Placental epithelial cell (primary cell): ENCODE measurements around the gene UFSP2. TPM values are rescaled to one million over a fixed set of nuclear protein-coding genes. Genes with fewer than 3 reads are reported as not detected.

Experiments used
- small RNA-seq: library from RNA; depleted of rRNA; stranded (forward); fragments of <200 nt; gene quantifications from one replicate; pipeline ENCODE3, GENCODE V24; 2012
- total RNA-seq: library from RNA; depleted of rRNA; stranded (reverse); fragments of >200 nt; gene quantifications from 2 replicates; pipeline ENCODE4 v1.2.3, GENCODE V29; 2012

Gene UFSP2, protein sequence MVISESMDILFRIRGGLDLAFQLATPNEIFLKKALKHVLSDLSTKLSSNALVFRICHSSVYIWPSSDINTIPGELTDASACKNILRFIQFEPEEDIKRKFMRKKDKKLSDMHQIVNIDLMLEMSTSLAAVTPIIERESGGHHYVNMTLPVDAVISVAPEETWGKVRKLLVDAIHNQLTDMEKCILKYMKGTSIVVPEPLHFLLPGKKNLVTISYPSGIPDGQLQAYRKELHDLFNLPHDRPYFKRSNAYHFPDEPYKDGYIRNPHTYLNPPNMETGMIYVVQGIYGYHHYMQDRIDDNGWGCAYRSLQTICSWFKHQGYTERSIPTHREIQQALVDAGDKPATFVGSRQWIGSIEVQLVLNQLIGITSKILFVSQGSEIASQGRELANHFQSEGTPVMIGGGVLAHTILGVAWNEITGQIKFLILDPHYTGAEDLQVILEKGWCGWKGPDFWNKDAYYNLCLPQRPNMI
- total RNA-seq = 31.3 and 36.9 TPM in 2 replicates

DNA sequence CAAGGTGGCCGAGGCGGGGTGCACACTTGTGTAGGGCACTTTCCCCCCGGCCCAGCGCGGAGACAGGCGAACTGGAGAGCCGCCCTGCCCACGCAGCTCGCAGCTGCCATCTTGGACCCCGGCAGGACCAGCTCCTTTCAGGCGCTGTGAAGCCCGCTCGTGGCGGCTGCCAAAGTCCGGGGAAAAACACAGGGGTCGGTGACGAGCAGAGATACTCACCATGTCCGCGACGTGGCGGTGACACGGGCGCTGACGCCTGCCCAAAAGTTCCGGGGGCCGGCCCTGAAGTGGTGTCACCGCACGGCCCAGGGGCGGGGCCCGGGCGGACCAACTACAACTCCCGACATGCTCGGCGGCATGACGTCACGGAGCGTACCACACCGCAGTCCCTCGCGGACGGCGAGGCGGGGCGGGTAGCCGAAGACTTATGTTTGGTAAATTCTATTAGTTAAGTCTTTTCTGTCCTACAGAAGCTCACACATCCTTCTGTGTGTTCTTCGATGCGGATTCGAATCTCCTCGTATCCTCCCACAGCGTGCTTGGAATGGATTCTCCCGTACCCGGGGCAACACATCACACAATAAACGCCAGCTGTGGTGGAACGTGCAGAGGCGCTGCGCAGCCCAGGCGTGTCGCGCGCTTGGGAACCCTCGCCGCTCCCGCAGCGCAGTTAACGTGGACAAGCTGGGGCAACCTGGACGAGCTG, at the start of gene UFSP2:
TSS of gene UFSP2 (minus strand) at position 318 of the 706 bp plus-strand sequence. CDS start at position 222, 96 bp downstream.

DNA sequence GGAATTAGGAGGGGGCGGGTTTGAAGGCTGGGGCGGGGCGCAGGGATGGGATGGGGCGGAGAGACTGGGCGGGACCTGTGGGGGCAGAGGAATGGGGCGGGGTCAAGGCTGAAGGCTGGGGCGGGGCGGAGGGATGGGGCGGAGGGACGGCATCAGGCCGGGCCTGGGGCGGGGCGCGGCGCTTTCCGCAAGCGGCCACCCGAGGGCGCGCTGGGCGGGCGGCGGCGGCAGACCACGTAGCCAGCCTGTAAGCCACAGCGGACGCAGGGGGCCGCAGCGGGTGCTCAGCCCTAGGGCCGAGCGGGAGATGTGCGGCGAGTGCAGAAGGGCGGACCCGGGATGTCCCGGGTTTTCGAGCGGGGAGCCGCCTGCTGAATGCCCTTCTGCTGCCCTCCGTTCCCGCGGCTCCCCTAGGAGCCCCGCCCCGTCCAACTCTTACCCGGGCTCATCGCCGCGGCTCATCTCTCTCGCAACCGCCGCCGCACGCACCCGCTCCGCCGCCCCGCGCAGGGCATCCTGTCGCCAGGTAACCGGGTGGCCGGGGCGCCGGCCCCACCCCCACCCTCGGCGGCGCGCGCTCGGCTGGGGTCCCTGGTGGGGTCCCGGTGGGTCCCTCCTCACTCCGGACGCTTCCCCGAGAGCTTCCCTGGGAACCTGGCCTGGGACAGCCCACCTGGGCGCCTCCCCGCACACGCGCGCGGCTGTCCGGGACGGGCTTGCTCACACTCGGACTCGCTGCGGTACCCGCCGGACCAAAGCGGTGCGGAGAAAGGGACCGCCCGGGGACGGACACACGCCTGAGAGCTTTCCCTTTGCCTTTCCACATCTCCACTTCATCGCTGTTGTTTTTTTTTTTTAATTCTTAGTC, 45.7 kb upstream of the UFSP2 start, which contains the start of gene CCDC110:
TSS of gene CCDC110 (minus strand) at position 499 of the 868 bp plus-strand sequence. CDS start at position 449, 50 bp downstream.

DNA sequence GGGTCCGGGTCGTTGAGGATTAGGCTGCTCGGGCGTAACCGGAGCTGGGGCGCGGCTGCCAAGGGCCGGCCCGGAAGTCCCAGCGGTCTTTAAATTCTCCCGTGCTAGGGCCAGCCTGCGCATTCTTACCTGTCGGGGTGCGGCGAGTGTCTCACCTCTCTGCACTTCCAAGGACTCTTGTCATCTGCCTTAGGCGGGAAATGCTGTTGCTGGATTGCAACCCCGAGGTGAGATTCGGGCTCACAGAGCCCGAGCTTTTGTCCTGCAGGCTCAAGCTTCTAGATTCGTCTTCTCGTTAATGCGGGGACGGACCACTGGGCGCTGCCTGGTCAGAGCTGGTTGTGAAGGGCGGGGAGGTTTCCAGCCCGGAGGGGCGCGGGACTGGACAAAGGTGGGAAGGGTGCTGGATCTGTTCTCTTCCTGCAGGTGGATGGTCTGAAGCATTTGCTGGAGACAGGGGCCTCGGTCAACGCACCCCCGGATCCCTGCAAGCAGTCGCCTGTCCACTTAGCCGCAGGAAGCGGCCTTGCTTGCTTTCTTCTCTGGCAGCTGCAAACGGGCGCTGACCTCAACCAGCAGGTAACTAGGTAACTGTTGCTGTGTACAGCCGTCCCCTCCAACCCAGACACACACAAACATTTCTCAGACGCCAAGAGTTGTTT, 28.9 kb downstream of the UFSP2 start, which contains the start of gene ANKRD37:
TSS of gene ANKRD37 (plus strand) at position 118 of the 662 bp plus-strand sequence. CDS start at position 201, 83 bp downstream.

DNA sequence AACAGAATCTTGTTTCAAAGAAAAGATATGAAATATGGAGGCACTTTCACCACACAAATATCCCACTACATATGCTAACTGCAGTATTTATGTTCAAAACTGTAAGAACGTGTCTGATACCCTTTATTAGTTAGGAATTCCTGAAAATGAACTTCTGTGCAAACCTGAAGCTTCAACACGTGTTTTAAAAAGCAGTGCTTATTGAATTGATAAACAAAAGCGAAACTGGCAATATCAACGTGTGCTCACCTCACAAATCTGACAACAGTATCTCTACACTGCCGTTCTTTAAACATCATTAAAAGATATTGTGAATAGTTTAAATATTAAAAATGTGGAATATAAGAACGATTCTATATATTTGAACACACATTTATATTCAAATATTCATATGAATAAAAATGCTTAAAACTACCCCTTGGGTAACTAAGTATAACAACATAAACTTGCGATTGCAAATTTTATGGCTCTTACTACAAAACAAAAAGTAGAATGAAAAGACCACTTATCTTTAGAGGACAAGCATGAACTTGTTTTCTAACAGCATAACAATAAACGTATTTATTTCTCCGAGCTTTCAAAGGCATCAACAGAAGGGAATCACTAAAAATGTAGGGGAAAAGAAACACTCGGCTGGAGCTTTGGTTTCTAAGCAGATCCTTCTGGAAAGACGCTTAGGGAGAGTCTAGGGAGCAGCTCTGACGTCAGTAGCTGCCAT, 30.4 kb downstream of the UFSP2 start, which contains the start of gene LRP2BP:
TSS of gene LRP2BP (minus strand) at position 687 of the 718 bp plus-strand sequence. CDS start 17,738 bp downstream, outside the sequence.

Small RNAs within 50 kb of the gene (small RNA-seq; reads per million reads assigned to genes)
- gene RF00019 = not detected

Other genes starting within 250 kb of the UFSP2 start
- 16.5 and 22.0 TPM in 2 replicates for gene CFAP97, start 222.0 kb downstream of the UFSP2 start, total RNA-seq
- gene SNX25, start 216.4 kb downstream of the UFSP2 start, total RNA-seq = 32.2 and 43.2 TPM in 2 replicates
- gene LRP2BP, start 30.0 kb downstream of the UFSP2 start, total RNA-seq = 0.98 and 1.2 TPM in 2 replicates
- gene ANKRD37, start 29.1 kb downstream of the UFSP2 start, total RNA-seq = 15.7 and 26.5 TPM in 2 replicates
- 0.11 and 0.39 TPM in 2 replicates for gene CCDC110, start 45.8 kb upstream of the UFSP2 start, total RNA-seq
- gene PDLIM3, start 109.5 kb upstream of the UFSP2 start, total RNA-seq = not detected in 2 replicates